Effector memory CD8-positive, alpha-beta T cell (primary cell): ENCODE data around the gene TSNAXIP1.
"Not testable (repeated sequence)": the region's sequence is repeated elsewhere in the genome, so short reads cannot be mapped to it uniquely, and the experiment has no call there.

Source experiments
- ATAC-seq: fragments of 150-1000 bp; cut with Tn5 transposase; replicated peaks from 2 replicates; pipeline ENCODE4 v1.10.0; 2021; ENCODE audit warnings: mild to moderate bottlenecking, moderate library complexity
- DNase-seq, 3 experiments: peaks; one replicate each; pipeline ENCODE4 v3.0.0; 2021
- H3K27ac Mint-ChIP-seq, 2 donors: one replicate each; pipeline ENCODE4 v1.8.0; 2022; ENCODE audit warnings: mild to moderate bottlenecking in 2 of 2, mixed read lengths in 2 of 2, moderate library complexity in 2 of 2
- H3K27me3 Mint-ChIP-seq, 2 donors: one replicate each; pipeline ENCODE4 v1.8.0; 2022; ENCODE audit warnings: mixed read lengths in 2 of 2
- H3K36me3 Mint-ChIP-seq: one replicate; pipeline ENCODE4 v1.8.0; 2022; ENCODE audit warnings: mild to moderate bottlenecking, moderate library complexity, mixed read lengths; ENCODE audit not compliant: insufficient read depth
- H3K4me1 Mint-ChIP-seq, 2 donors: one replicate each; pipeline ENCODE4 v1.8.0; 2022; ENCODE audit warnings: low read depth in 2 of 2, mixed read lengths in 2 of 2
- H3K4me3 Mint-ChIP-seq, 2 donors: one replicate each; pipeline ENCODE4 v1.8.0; 2022; ENCODE audit warnings: mild to moderate bottlenecking in 2 of 2, mixed read lengths in 2 of 2, moderate library complexity in 2 of 2
- H3K9me3 Mint-ChIP-seq, 2 donors: one replicate each; pipeline ENCODE4 v1.8.0; 2022; ENCODE audit warnings: mixed read lengths in 2 of 2

The TSNAXIP1 gene

DNA sequence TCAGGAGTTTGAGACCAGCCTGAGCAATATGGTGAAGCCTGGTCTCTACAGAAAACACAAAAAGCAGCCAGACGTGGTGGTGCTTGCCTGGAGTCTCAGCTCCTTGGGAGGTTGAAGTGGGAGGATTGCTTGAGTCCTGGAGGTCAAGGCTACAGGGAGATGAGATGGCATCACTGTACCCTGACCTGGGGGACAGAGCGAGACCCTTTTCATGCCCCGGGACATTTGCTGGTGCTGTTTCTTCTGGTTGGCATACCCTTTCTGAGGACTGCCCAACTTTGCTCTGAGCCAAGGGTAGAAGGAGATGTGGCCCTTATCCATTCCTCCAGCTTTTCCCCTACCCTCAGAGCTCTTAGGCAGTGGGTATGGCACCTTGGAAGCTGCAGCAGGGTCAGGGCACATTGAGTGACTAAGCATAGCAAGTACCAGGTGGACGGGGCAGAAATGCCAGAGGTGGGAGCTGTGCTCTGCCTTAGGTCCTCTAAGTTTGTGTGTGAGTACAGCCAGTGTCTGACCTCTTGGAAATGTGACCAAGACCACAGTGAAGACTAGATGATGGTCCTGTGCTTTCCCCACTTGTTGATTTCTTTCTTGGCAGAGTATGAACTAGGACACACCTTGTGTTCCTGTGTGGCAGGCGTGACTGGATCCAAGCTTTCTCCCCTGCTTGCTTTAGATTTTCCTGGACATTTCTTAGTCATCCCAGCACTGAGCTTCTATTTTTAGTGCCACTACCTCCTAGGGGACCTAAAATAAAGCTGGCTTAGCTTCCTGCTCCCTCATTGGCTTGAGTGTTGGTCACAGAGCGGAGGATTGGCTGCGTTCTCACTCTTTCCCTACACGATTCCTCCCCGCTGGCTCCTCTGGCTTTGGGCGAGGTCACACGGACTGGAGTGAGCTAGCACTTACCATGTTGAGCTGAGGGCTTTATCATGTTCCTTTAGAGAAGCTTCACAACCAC, 56.2 kb downstream of the TSNAXIP1 start:
- Mint-ChIP-seq H3K27ac (no peak overlapping the region), H3K9me3 (no peaks in the 10 kb centered on the region), H3K27me3 (no peaks in the 10 kb centered on the region), H3K36me3 (peaks cover 32% of the 10 kb centered on the region), H3K4me3 (no peak overlapping the region), H3K4me1 (peaks cover 7 to 17% of the 10 kb centered on the region in 2 donors)
- ATAC-seq (no peak), DNase-seq (no peak)

DNA sequence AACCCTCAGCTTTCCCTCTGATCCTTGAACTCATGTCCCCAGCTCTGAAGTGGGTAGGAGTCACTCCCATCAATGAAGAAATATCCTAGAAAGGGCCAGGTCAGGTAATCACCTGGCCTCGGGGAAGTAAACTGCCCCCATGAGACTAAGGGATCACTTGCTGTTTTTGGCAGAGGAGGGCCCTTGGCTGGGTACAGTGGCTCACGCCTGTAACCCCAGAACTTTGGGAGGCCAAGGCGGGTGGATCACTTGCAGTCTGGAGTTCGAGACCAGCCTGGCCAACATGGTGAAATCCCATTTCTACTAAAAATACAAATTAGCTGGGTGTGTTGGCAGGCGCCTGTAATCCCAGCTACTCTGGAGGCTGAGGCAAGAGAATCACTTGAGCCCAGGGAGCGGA, 57.4 kb downstream of the TSNAXIP1 start:
- H3K36me3 Mint-ChIP-seq = peaks cover 31% of the 10 kb centered on the region
- H3K27ac Mint-ChIP-seq, ATAC-seq: not testable (repeated sequence)

GRCh38 chr16:67864594-67864993, 57.9 kb downstream of the TSNAXIP1 start:
- no peaks in the 10 kb centered on the region for H3K27me3 Mint-ChIP-seq
- H3K36me3 Mint-ChIP-seq = peaks cover 31% of the 10 kb centered on the region
- no peak for DNase-seq

More for the DNA sequence above, 57.4 kb downstream of the TSNAXIP1 start:
- not testable (repeated sequence) for DNase-seq, H3K4me3 Mint-ChIP-seq, H3K9me3 Mint-ChIP-seq, H3K27me3 Mint-ChIP-seq
- H3K4me1 Mint-ChIP-seq = peaks cover 0 to 12% of the 10 kb centered on the region in 2 donors

GRCh38 chr16:67865318-67865717, 58.6 kb downstream of the TSNAXIP1 start:
- Mint-ChIP-seq H3K9me3 (no peaks in the 10 kb centered on the region), H3K4me1 (peaks cover 0 to 12% of the 10 kb centered on the region in 2 donors), H3K27me3 (no peaks in the 10 kb centered on the region), H3K27ac (no peak overlapping the region), H3K36me3 (peaks cover 34% of the 10 kb centered on the region), H3K4me3 (no peak overlapping the region)
- DNase-seq (no peak), ATAC-seq (peak; percentile 44)

More at GRCh38 chr16:67864594-67864993, 57.9 kb downstream of the TSNAXIP1 start:
- H3K4me3 Mint-ChIP-seq = no peak overlapping the region
- H3K27ac Mint-ChIP-seq = peak overlapping the region in 1 of 2 donors; percentile 64
- ATAC-seq = no peak
- peaks cover 0 to 12% of the 10 kb centered on the region in 2 donors for H3K4me1 Mint-ChIP-seq
- H3K9me3 Mint-ChIP-seq = no peaks in the 10 kb centered on the region

DNA sequence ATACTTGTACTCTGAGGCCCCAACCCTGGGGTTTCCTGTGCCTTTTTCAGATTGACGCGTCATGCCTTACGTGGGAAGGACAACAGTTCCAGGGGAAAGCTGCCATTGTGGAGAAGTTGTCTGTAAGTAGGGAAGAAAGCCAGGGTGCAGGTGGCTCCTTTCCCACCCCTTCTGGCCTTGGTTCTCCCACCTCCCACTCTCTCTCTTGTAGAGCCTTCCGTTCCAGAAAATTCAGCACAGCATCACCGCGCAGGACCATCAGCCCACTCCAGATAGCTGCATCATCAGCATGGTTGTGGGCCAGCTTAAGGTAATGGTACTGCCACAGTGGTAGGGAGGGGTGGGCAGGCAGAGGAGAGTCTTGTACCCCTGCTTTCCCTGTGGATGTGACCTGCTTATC, 61.6 kb downstream of the TSNAXIP1 start:
- H3K27ac Mint-ChIP-seq = no peak overlapping the region
- DNase-seq (no peak), ATAC-seq (no peak)
- H3K4me1 Mint-ChIP-seq = peaks cover 6 to 11% of the 10 kb centered on the region in 2 donors
- no peaks in the 10 kb centered on the region for H3K27me3 Mint-ChIP-seq
- H3K9me3 Mint-ChIP-seq = no peaks in the 10 kb centered on the region
- H3K4me3 Mint-ChIP-seq = no peak overlapping the region
- H3K36me3 Mint-ChIP-seq = peaks cover 50% of the 10 kb centered on the region

DNA sequence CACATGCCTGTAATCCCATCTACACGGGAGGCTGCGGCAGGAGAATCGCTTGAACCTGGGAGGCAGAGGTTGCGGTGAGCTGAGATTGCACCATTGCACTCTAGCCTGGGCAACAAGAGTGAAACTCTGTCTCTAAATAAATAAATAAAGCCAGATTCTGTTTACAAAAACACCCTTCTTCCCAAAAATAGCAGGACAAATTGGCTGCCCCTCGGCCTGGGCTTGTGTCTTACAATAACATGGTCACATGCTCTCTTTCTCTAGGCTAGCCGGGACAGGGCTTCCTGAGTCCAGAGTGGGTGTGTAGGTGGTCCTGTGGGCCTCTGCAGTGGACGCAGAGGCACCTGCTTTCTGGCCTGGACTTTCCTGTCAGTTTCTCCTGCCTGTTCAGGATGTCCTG, 63.0 kb downstream of the TSNAXIP1 start:
- H3K4me1 Mint-ChIP-seq = peaks cover 19 to 21% of the 10 kb centered on the region in 2 donors
- H3K9me3 Mint-ChIP-seq = no peaks in the 10 kb centered on the region
- H3K36me3 Mint-ChIP-seq = peaks cover 58% of the 10 kb centered on the region
- no peaks in the 10 kb centered on the region for H3K27me3 Mint-ChIP-seq
- no peak overlapping the region for H3K4me3 Mint-ChIP-seq
- no peak for ATAC-seq
- H3K27ac Mint-ChIP-seq = no peak overlapping the region
- DNase-seq = no peak

- Mint-ChIP-seq H3K27ac (peak overlapping the region in 1 of 2 donors; percentile 96), H3K27me3 (no peaks in the 10 kb centered on the region), H3K4me3 (peak overlapping the region in 1 of 2 donors; percentile 93), H3K36me3 (peaks cover 53% of the 10 kb centered on the region), H3K9me3 (no peaks in the 10 kb centered on the region), H3K4me1 (peaks cover 35% of the 10 kb centered on the region in 2 donors)
- ATAC-seq = no peak
- DNase-seq = no peak
Observed at GRCh38 chr16:67871256-67871655, 64.6 kb downstream of the TSNAXIP1 start.

GRCh38 chr16:67872131-67872630, 65.5 kb downstream of the TSNAXIP1 start:
- DNase-seq (no peak), ATAC-seq (no peak)
- Mint-ChIP-seq H3K36me3 (peaks cover 54% of the 10 kb centered on the region), H3K27me3 (no peaks in the 10 kb centered on the region), H3K4me3 (peak overlapping the region; percentile 84 to 93), H3K9me3 (no peaks in the 10 kb centered on the region), H3K27ac (peak overlapping the region; percentile 91 to 96), H3K4me1 (peaks cover 35 to 36% of the 10 kb centered on the region in 2 donors)

GRCh38 chr16:67872631-67873434, 66.1 kb downstream of the TSNAXIP1 start, which contains the start of gene EDC4:
Gene EDC4 (plus strand): TSS chr16:67873052. CDS start chr16:67873262, 210 bp downstream.
- Mint-ChIP-seq H3K27me3 (no peaks in the 10 kb centered on the region), H3K4me3 (peak within 1 kb of the TSS; percentile 84 to 93), H3K9me3 (no peaks in the 10 kb centered on the region), H3K4me1 (peaks cover 35 to 36% of the 10 kb centered on the region in 2 donors), H3K36me3 (peaks cover 58% of the 10 kb centered on the region), H3K27ac (peak within 1 kb of the TSS; percentile 91 to 96)
- ATAC-seq = peak; percentile 91
- peak; percentile 85 to 91 (median 90) for DNase-seq

DNA sequence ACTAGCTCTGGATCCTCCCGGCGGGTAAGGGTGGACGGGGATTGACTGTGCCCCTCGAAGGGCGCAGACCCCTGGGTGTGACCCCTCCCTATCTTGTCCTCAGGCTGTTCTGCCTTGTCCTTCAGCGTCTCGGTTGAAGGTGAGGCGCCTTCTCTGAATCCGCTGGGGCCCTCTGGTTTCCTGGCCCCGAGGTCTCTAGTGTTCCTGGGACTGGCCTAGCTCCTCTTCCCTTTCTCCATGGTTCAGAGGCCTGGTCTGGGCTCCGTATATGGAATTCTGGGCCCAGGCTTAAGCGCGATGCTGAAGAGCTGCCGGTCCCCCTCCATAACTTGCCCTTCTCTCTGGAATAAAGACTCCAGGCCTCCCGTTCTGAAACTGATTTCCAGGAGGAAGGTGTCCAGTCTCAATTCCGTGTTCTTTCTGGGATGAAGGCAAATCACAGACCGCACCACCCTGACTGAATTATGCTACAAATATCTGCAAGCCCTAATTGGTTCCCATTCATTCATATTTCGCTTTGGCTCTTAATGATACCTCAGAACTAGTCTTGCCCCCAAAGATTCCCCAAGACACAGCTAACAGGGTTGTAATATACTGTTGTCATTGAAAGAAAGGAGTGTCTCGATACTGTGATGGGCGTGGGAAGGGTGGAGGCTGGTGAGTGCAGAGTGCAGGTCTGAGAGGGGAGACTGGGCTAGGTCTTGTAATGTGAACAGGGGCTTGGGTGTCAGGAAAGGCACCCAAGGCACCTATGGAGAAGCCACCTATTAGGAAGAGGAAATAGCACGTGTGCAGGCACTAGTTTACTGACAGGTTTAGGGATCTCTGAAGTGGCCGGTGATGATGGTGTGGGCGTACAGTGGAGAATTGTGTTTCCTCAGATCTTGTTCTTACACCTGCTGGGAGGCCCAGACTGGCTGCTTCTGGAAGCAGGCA, 67.0 kb downstream of the TSNAXIP1 start:
- peaks cover 60% of the 10 kb centered on the region for H3K36me3 Mint-ChIP-seq
- DNase-seq (no peak), ATAC-seq (peak; percentile 12)
- peak overlapping the region; percentile 84 to 93 for H3K4me3 Mint-ChIP-seq
- no peaks in the 10 kb centered on the region for H3K9me3 Mint-ChIP-seq
- peaks cover 35 to 36% of the 10 kb centered on the region in 2 donors for H3K4me1 Mint-ChIP-seq
- no peaks in the 10 kb centered on the region for H3K27me3 Mint-ChIP-seq
- peak overlapping the region; percentile 91 to 96 for H3K27ac Mint-ChIP-seq

DNA sequence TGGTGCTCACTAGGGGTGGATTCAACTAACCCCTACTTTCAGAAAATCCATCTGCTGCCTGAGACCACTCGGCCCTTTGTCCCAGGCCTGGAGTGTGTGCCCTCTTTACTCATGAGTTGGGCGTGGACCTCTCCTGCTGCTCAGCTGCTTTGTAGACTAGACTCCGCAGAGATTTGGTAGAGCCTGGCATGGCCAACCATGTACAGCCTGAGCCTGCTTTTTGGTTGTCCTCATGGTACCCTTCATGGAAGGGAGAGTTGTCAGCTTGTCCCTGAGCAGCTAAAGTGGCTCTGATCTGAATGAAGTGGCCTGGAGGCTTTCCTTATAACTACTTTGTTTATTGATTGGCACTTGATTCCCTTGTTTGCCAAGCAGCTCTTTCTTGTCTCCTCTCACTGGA, 67.7 kb downstream of the TSNAXIP1 start:
- Mint-ChIP-seq H3K4me1 (peaks cover 35 to 36% of the 10 kb centered on the region in 2 donors), H3K4me3 (peak overlapping the region; percentile 84 to 93), H3K27me3 (no peaks in the 10 kb centered on the region), H3K27ac (peak overlapping the region; percentile 91 to 96), H3K36me3 (peaks cover 67% of the 10 kb centered on the region), H3K9me3 (no peaks in the 10 kb centered on the region)
- ATAC-seq (no peak), DNase-seq (no peak)

- Mint-ChIP-seq H3K9me3 (no peaks in the 10 kb centered on the region), H3K4me1 (peaks cover 35 to 36% of the 10 kb centered on the region in 2 donors), H3K27ac (no peak overlapping the region), H3K36me3 (peaks cover 67% of the 10 kb centered on the region), H3K4me3 (no peak overlapping the region), H3K27me3 (no peaks in the 10 kb centered on the region)
- DNase-seq = no peak
- ATAC-seq = no peak
Observed at GRCh38 chr16:67877064-67877463, 70.4 kb downstream of the TSNAXIP1 start.
